Adipocyte (in vitro differentiated cells): ENCODE measurements around the gene RHBG.
"Not testable (repeated sequence)": the region's sequence is repeated elsewhere in the genome, so short reads cannot be mapped to it uniquely, and the experiment has no call there.

Experiments used
- DNase-seq: peaks from one replicate; pipeline ENCODE4 v3.0.0-alpha.2; 2015; ENCODE audit warnings: low read depth
- H3K27me3 ChIP-seq: replicated peaks from 2 replicates; pipeline ENCODE4 v1.7.0; 2013; ENCODE audit warnings: mild to moderate bottlenecking, low read length, moderate library complexity; ENCODE audit not compliant: control insufficient read depth, insufficient read depth
- H3K36me3 ChIP-seq: 2 replicates; pipeline ENCODE4 v1.7.0; 2013; ENCODE audit warnings: low read length, mild to moderate bottlenecking, moderate library complexity; ENCODE audit not compliant: control insufficient read depth, insufficient read depth, severe bottlenecking
- H3K4me1 ChIP-seq: 2 replicates; pipeline ENCODE4 v1.7.0; 2013; ENCODE audit warnings: mild to moderate bottlenecking, low read length, moderate library complexity; ENCODE audit not compliant: control insufficient read depth, insufficient read depth
- H3K4me3 ChIP-seq: 2 replicates; pipeline ENCODE4 v1.7.0; 2013; ENCODE audit warnings: mild to moderate bottlenecking, low read length, moderate library complexity
- H3K9ac ChIP-seq: 2 replicates; pipeline ENCODE4 v1.7.0; 2013; ENCODE audit warnings: mild to moderate bottlenecking, low read length, moderate library complexity
- H3K9me3 ChIP-seq: 2 replicates; pipeline ENCODE4 v1.7.0; 2013; ENCODE audit warnings: mild to moderate bottlenecking, low read length, moderate library complexity; ENCODE audit not compliant: control insufficient read depth

Gene RHBG

DNA sequence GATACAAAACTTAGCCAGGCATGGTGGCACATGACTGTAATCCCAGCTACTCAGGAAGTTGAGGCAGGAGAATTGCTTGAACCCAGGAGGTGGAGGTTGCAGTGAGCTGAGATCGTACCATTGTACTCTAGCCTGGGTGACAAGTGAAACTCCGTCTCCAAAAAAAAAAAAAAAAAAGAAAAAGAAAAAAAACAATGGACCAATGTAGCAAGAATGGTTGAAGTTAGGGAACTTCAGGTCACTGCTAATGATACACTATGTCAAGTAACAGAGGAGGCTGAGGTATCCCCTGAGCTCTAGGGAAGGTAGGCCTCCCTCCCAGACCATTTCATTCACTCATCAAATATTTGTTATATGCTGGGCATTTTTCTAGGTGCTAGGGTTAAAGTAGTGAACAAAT lies 23.0 kb upstream of the RHBG start:
- not testable (repeated sequence) for DNase-seq, H3K4me3 ChIP-seq, H3K9me3 ChIP-seq, H3K27me3 ChIP-seq, H3K36me3 ChIP-seq, H3K9ac ChIP-seq
- peaks cover 12% of the 10 kb centered on the region for H3K4me1 ChIP-seq

GRCh38 chr1:156346636-156347035 lies 22.4 kb upstream of the RHBG start:
- H3K4me1 ChIP-seq = peaks cover 12% of the 10 kb centered on the region
- H3K9me3 ChIP-seq = no peaks in the 10 kb centered on the region
- no peaks in the 10 kb centered on the region for H3K27me3 ChIP-seq
- H3K9ac ChIP-seq = no peak overlapping the region
- DNase-seq = peak; percentile 76
- H3K4me3 ChIP-seq = no peak overlapping the region
- H3K36me3 ChIP-seq = no peaks in the 10 kb centered on the region

GRCh38 chr1:156347331-156347730 lies 21.7 kb upstream of the RHBG start:
- Histone ChIP-seq H3K4me3 (no peak overlapping the region), H3K27me3 (no peaks in the 10 kb centered on the region)
- DNase-seq = peak; percentile 88

GRCh38 chr1:156352481-156352880 lies 16.5 kb upstream of the RHBG start:
- peaks cover 33% of the 10 kb centered on the region for H3K27me3 ChIP-seq
- not testable (repeated sequence) for H3K9ac ChIP-seq, H3K9me3 ChIP-seq, H3K4me3 ChIP-seq, DNase-seq, H3K36me3 ChIP-seq, H3K4me1 ChIP-seq

More at GRCh38 chr1:156347331-156347730, 21.7 kb upstream of the RHBG start:
- Histone ChIP-seq H3K9ac (no peak overlapping the region), H3K9me3 (no peaks in the 10 kb centered on the region), H3K4me1 (peaks cover 12% of the 10 kb centered on the region), H3K36me3 (no peaks in the 10 kb centered on the region)

DNA sequence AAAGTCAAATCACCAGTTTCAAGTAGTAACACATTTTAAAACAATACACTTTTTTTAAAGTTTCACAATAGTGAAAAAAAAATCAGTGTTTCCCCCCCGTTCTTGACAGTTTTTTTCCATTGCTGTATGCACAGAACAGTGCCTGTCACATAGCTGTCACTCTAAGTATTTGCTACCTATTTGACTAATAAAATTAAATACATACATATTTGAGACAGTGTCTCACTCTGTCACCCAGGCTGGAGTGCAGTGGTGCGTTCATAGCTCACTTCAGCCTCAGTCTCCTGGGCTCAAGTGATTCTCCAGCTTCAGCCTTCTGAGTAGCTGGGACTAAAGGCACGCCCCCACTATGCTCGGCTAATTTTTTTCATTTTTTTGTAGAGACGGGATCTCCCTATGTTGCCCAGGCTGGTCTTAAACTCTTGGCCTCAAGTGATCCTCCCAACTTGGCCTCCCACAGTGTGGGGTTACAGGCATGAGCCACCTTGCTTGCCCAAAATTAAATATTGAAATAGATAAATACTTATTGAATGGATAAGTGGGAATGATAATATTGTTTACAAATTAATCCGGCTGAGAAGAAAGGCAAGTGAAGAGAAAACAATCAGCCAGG lies 12.6 kb upstream of the RHBG start:
- no peak overlapping the region for H3K4me3 ChIP-seq
- H3K27me3 ChIP-seq = peaks cover 42% of the 10 kb centered on the region
- no peak overlapping the region for H3K9ac ChIP-seq

DNA sequence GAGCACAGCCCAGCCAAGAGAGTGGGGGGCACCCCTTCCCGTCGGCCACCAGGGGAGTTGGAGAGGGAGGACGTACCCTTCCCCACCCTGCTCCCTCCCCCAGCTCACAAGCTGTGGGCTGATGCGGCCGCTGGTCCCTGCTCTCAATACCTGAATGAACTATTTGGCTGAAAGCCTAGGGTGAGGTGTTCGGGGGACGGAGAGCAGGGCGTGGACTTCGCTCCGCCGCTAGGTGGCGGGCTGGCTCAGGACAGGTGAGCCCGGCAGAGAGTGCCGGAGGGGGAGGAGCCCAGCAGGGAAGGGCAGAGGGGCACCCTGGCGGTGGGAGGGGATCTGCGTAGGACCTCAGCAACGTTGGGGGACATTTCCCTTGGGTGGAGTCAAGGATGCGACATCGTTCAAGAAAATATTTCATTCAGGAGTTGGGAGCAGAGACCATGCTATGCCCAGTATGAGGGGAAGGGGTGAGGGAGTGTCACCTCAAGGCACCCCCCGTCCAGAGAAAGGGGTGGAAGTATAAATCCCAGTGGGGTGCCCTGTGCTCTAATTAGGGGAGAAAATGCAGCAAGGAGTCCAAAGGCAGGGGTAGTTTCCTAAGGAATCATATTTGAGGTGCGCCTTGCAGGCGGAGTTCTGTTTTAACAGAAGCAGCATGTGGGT lies 12.0 kb upstream of the RHBG start:
- Histone ChIP-seq H3K36me3 (no peaks in the 10 kb centered on the region), H3K4me1 (no peaks in the 10 kb centered on the region), H3K9ac (no peak overlapping the region)

More for the DNA sequence above, 12.6 kb upstream of the RHBG start:
- Histone ChIP-seq H3K4me1 (no peaks in the 10 kb centered on the region), H3K9me3 (no peaks in the 10 kb centered on the region), H3K36me3 (no peaks in the 10 kb centered on the region)
- DNase-seq = no peak

DNA sequence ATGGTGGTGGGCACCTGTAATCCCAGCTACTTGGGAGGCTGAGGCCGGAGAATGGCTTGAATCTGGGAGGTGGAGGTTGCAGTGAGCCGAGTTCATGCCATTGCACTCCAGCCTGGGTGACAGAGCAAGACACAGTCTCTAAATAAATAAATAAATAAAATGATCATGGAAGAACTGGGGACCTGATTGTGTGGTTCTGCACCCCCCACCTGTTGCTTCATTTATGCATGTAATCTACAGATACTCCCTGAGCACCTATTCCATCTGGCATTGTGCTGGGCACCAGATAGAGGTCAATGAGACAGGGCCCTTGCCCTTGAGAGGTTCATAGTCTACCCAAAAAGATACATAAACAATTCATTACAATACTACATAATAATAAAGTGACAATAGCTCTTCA lies 11.0 kb upstream of the RHBG start:
- Histone ChIP-seq H3K9me3 (no peaks in the 10 kb centered on the region), H3K4me1 (no peaks in the 10 kb centered on the region), H3K36me3 (no peaks in the 10 kb centered on the region), H3K4me3 (no peak overlapping the region), H3K27me3 (peaks cover 42% of the 10 kb centered on the region), H3K9ac (no peak overlapping the region)
- no peak for DNase-seq

More for the DNA sequence above, 12.0 kb upstream of the RHBG start:
- Histone ChIP-seq H3K9me3 (no peaks in the 10 kb centered on the region), H3K27me3 (peaks cover 42% of the 10 kb centered on the region), H3K4me3 (no peak overlapping the region)
- peak; percentile 57 for DNase-seq

DNA sequence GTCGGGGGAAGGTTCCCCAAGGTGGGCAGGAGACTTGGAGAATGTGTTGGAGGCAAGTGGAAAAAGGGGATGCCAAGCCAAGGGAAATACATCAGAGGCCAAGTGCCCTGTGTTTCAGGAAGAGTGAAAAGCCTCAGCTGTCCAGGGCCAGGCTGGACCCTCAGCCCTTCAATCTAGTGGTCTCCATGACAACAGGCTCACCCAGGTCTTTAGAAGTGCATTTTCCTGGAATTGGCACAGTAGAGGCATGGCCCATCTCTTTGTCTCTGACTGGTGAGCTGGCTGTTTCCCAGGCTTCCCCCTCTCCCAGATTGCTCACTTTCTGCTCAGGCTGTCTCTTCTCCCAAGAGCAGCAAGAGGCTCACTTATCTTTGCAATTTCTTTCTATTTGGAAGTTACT lies 10.4 kb upstream of the RHBG start:
- no peaks in the 10 kb centered on the region for H3K4me1 ChIP-seq
- no peak overlapping the region for H3K4me3 ChIP-seq
- no peaks in the 10 kb centered on the region for H3K36me3 ChIP-seq
- no peak for DNase-seq
- no peak overlapping the region for H3K9ac ChIP-seq
- peaks cover 38% of the 10 kb centered on the region for H3K27me3 ChIP-seq
- no peaks in the 10 kb centered on the region for H3K9me3 ChIP-seq

DNA sequence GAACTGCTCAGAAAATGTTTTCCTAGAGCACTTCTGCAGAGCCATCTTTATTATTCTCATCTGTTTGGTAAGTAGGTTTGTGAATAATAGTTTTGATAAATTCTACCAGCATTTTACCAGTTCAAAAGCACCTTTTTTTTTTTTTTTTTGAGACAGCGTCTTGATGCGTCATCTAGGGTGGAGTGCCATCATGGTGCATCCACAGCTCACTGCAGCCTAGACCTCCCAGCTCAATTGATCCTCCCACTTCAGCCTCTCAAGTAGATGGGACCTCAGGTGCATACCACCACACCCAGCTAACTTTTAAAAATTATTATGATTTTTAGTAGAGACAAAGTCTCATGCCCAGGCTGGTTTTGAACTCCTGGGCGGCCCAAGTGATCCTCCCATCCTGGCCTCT lies 9.8 kb upstream of the RHBG start:
- peaks cover 39% of the 10 kb centered on the region for H3K27me3 ChIP-seq
- H3K4me3 ChIP-seq = no peak overlapping the region
- peaks cover 2% of the 10 kb centered on the region for H3K9me3 ChIP-seq
- H3K36me3 ChIP-seq = no peaks in the 10 kb centered on the region
- DNase-seq = no peak
- no peak overlapping the region for H3K9ac ChIP-seq
- H3K4me1 ChIP-seq = no peaks in the 10 kb centered on the region

GRCh38 chr1:156359973-156360372 lies 9.0 kb upstream of the RHBG start:
- peak; percentile 53 for DNase-seq
- no peaks in the 10 kb centered on the region for H3K4me1 ChIP-seq
- H3K4me3 ChIP-seq = no peak overlapping the region
- no peaks in the 10 kb centered on the region for H3K36me3 ChIP-seq
- no peak overlapping the region for H3K9ac ChIP-seq
- H3K27me3 ChIP-seq = peaks cover 38% of the 10 kb centered on the region
- peaks cover 5% of the 10 kb centered on the region for H3K9me3 ChIP-seq

DNA sequence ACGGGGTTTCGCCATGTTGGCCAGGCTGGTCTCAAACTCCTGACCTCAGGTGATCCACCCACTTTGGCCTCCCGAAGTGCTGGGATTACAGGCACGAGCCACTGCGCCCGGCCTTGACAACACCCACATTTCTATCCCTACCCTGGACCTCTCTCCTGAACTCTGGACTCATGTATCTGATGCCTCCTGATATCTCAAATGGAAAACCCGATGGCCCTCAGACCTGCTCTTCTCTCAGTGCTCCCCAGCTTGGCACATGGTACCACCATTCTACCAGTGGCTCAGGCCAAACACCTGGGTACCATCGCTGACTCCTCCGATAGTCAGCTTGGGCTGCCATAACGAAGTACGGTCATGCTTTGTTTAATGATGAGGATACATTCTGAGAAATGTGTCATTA lies 8.5 kb upstream of the RHBG start:
- DNase-seq = no peak
- no peaks in the 10 kb centered on the region for H3K4me1 ChIP-seq
- H3K9me3 ChIP-seq = peaks cover 5% of the 10 kb centered on the region
- H3K27me3 ChIP-seq = peaks cover 41% of the 10 kb centered on the region
- no peak overlapping the region for H3K9ac ChIP-seq
- H3K36me3 ChIP-seq = no peaks in the 10 kb centered on the region
- H3K4me3 ChIP-seq = no peak overlapping the region

- no peaks in the 10 kb centered on the region for H3K36me3 ChIP-seq
- DNase-seq = no peak
- no peak overlapping the region for H3K4me3 ChIP-seq
- no peaks in the 10 kb centered on the region for H3K4me1 ChIP-seq
- H3K9me3 ChIP-seq = peaks cover 5% of the 10 kb centered on the region
- H3K9ac ChIP-seq = no peak overlapping the region
- peaks cover 44% of the 10 kb centered on the region for H3K27me3 ChIP-seq
Measured at GRCh38 chr1:156365754-156366153, 3.3 kb upstream of the RHBG start.
